Keratinocyte (primary cell): Measurements from ENCODE around the gene SRSF4. TPM values are rescaled to one million over a fixed set of nuclear protein-coding genes. Genes with fewer than 3 reads are reported as not detected.

Source experiments
- DNase-seq: peaks from one replicate; pipeline ENCODE4 v3.0.0-alpha.2; 2011; ENCODE audit warnings: low read depth, missing footprints, low spot score
- FAIRE-seq: peaks from 2 replicates; lab custom pipeline; 2011; peaks lifted over from hg19 to GRCh38; lab: Jason Lieb, UNC
- H2AFZ ChIP-seq: 2 replicates; pipeline ENCODE4 v1.6.0; 2012; ENCODE audit warnings: low read length, control low read depth, inconsistent platforms; ENCODE audit not compliant: control insufficient read depth
- H3K27ac ChIP-seq: 2 replicates; pipeline ENCODE4 v1.5.1; 2011; ENCODE audit warnings: low read length; ENCODE audit not compliant: control insufficient read depth, insufficient read depth
- H3K27me3 ChIP-seq: 3 replicates; pipeline ENCODE4 v1.6.0; 2011; ENCODE audit warnings: low read length; ENCODE audit not compliant: control insufficient read depth, insufficient read depth; ENCODE audit errors: extremely low read depth
- H3K36me3 ChIP-seq, 2 experiments: 2 replicates in 1 of 2; 3 replicates in 1 of 2; pipeline ENCODE4 v1.5.1; 2011; ENCODE audit warnings: low read length in 2 of 2, mild to moderate bottlenecking in 1 of 2; ENCODE audit not compliant: control insufficient read depth in 2 of 2, insufficient read depth in 2 of 2; ENCODE audit errors: extremely low read depth in 1 of 2
- H3K4me1 ChIP-seq: 3 replicates; pipeline ENCODE4 v1.5.1; 2011; ENCODE audit warnings: low read length; ENCODE audit not compliant: control insufficient read depth, insufficient read depth; ENCODE audit errors: extremely low read depth
- H3K4me2 ChIP-seq: 3 replicates; pipeline ENCODE4 v1.6.0; 2011; ENCODE audit warnings: low read depth, low read length; ENCODE audit not compliant: control insufficient read depth, insufficient read depth; ENCODE audit errors: extremely low read depth
- H3K4me3 ChIP-seq, 3 experiments: fragments of 200-600 bp in 1 of 3; sonication (generic) in 1 of 3; 2 replicates in 2 of 3; 3 replicates in 1 of 3; pipeline ENCODE4 v1.5.1; 2011 to 2016; ENCODE audit warnings: low read length in 3 of 3, mild to moderate bottlenecking in 3 of 3, control low read depth in 2 of 3, inconsistent platforms in 1 of 3, low read depth in 1 of 3, mixed read lengths in 1 of 3, mixed run types in 1 of 3, moderate library complexity in 1 of 3; ENCODE audit not compliant: control insufficient read depth in 2 of 3, insufficient read depth in 2 of 3; ENCODE audit errors: extremely low read depth in 1 of 3
- H3K79me2 ChIP-seq: 2 replicates; pipeline ENCODE4 v1.6.0; 2012; ENCODE audit warnings: low read length; ENCODE audit not compliant: control insufficient read depth, insufficient read depth
- H3K9ac ChIP-seq: 3 replicates; pipeline ENCODE4 v1.6.0; 2011; ENCODE audit warnings: low read length; ENCODE audit not compliant: control insufficient read depth, insufficient read depth; ENCODE audit errors: extremely low read depth
- H3K9me1 ChIP-seq: 3 replicates; pipeline ENCODE4 v1.6.0; 2011; ENCODE audit warnings: low read length; ENCODE audit not compliant: control insufficient read depth, insufficient read depth; ENCODE audit errors: extremely low read depth
- H3K9me3 ChIP-seq: 2 replicates; pipeline ENCODE4 v1.5.1; 2012; ENCODE audit warnings: low read depth, low read length; ENCODE audit not compliant: control insufficient read depth
- H4K20me1 ChIP-seq: 3 replicates; pipeline ENCODE4 v1.6.0; 2011; ENCODE audit warnings: low read length; ENCODE audit not compliant: control insufficient read depth, insufficient read depth; ENCODE audit errors: extremely low read depth
- CTCF ChIP-seq, 3 experiments: IDR thresholded peaks in 1 of 3; conservative IDR thresholded peaks in 1 of 3; optimal IDR thresholded peaks in 1 of 3; 2 replicates in 2 of 3; 3 replicates in 1 of 3; pipeline versions ENCODE3 to v1.5.1; 2011; ENCODE audit warnings: low read length in 3 of 3, mild to moderate bottlenecking in 3 of 3, moderate library complexity in 2 of 3, control low read depth in 1 of 3, inconsistent platforms in 1 of 3; ENCODE audit not compliant: insufficient read depth in 2 of 3; ENCODE audit errors: extremely low read depth in 1 of 3
- EZH2 ChIP-seq: IDR thresholded peaks from one replicate; pipeline ENCODE4 v1.6.1; 2012; ENCODE audit warnings: inconsistent platforms, mild to moderate bottlenecking, low read length, moderate library complexity
- dilution Hi-C: fragments of 300-500 bp; cut with MboI; formaldehyde crosslinking; loops from one replicate; pipeline ENCODE4 v1.7.0; 2020; ENCODE audit warnings: low sequenced_read_pairs; ENCODE audit not compliant: extremely low pct_ligation_motif_present
- polyA plus RNA-seq, 5 experiments: library from polyadenylated mRNA; depleted of rRNA in 3 of 5; stranded (reverse) in 3 of 5; stranded (forward) in 1 of 5; unstranded in 1 of 5; fragments of >200 nt; gene quantifications; 1 replicate in 1 of 5; 2 replicates in 3 of 5; 3 replicates in 1 of 5; pipeline versions ENCODE4 v1.2.1 to v1.2.3, GENCODE V29; 2011 to 2012; ENCODE audit warnings: missing spikeins in 2 of 5, low read depth in 1 of 5, low replicate concordance in 1 of 5

SRSF4 gene
- polyA plus RNA-seq, 1 donor (not counting 4 experiments of a cell fraction or from before 2014, with no cell fraction given) = 51.0 TPM

- Histone ChIP-seq H2AFZ (no peak overlapping the region), H3K4me1 (no peaks in the 10 kb centered on the region), H3K4me3 (no peak overlapping the region), H3K4me2 (no peak overlapping the region), H3K27me3 (no peaks in the 10 kb centered on the region), H4K20me1 (no peaks in the 10 kb centered on the region), H3K36me3 (peaks cover 0 to 3% of the 10 kb centered on the region in 2 experiments), H3K9me1 (no peaks in the 10 kb centered on the region), H3K9me3 (no peaks in the 10 kb centered on the region), H3K27ac (no peak overlapping the region), H3K9ac (no peak overlapping the region), H3K79me2 (no peaks in the 10 kb centered on the region)
- dilution Hi-C loops = no loop called here
- no peak for DNase-seq
- no peak for FAIRE-seq
- TF ChIP-seq EZH2 (no peak), CTCF (optimal IDR thresholded peaks at IDR 0.05 in 1 of 3, IDR thresholded peaks at IDR 0.05 in 1 of 3, conservative IDR thresholded peaks at IDR 0.05 in 1 of 3; ENCODE audit: extremely low read depth in 1 of 3, insufficient read depth in 2 of 3, low read length in 3 of 3) (no peak)
These were observed 75.9 kb downstream of the SRSF4 start for GRCh38 chr1:29105822-29106221.

- Histone ChIP-seq H3K27ac (no peak overlapping the region), H3K9ac (no peak overlapping the region), H4K20me1 (no peaks in the 10 kb centered on the region), H3K36me3 (peaks cover 0 to 4% of the 10 kb centered on the region in 2 experiments), H3K9me1 (no peaks in the 10 kb centered on the region), H3K79me2 (no peaks in the 10 kb centered on the region), H3K4me2 (no peak overlapping the region), H2AFZ (no peak overlapping the region), H3K4me1 (no peaks in the 10 kb centered on the region), H3K9me3 (no peaks in the 10 kb centered on the region), H3K4me3 (no peak overlapping the region), H3K27me3 (no peaks in the 10 kb centered on the region)
- no peak for TF ChIP-seq CTCF (optimal IDR thresholded peaks at IDR 0.05 in 1 of 3, IDR thresholded peaks at IDR 0.05 in 1 of 3, conservative IDR thresholded peaks at IDR 0.05 in 1 of 3; ENCODE audit: extremely low read depth in 1 of 3, insufficient read depth in 2 of 3, low read length in 3 of 3)
- no peak for TF ChIP-seq EZH2
- DNase-seq (no peak), FAIRE-seq (no peak)
- dilution Hi-C loops = no loop called here
These were observed 81.2 kb downstream of the SRSF4 start for GRCh38 chr1:29100487-29100886.
